ENCODE measurements around the gene MYO10.

MYO10 gene

DNA sequence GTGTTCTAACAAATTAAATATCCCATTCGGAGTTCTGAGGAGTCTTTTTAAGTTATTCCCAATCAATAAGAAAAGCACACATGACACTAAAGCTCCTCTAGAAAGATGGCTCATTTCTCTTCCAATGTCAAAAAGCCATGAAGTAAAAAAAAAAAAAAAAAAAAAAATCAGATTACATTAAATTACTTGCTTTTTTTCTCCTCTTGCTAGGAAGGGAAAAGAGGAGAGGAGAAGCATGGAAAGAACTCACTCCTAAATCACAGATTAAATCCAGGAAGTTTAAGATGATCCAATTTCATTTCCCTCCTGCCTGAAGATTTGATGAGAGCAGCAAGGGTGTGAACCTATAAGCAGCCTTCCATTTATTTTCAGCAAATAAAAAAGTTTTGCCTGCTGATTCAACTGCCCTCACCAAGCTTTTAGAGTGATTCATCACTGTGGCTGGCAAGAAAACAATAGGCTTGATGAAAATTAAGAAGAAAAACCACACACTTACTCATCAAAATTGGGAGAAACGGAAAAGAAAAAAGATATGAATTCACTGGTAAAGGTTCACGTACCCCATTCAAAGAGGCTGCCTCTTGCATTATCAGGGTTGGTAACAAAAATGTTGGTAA lies 19.7 kb downstream of the MYO10 start:
- no peak for DNase-seq

DNA sequence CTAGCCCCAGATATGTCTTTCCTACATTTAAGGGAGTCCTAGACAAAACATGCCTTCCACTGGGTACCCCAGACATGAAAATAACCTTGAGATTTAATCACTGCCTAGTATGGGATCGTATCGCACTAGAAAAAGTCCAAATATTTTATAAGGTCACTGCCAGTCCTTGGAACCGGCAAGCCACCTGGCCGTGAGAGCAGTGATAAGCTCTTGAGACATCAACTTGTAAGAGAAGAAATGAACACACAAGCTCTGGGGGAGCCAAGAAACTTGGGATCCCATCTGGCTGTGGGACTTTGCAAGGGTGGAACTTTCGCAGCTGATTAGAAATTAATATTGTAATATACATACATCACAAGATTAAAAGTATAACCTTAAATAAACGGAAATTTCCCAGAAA lies 21.5 kb downstream of the MYO10 start:
- no peak for DNase-seq

- no peak for DNase-seq
These were observed 22.0 kb downstream of the MYO10 start for GRCh38 chr5:16914108-16914435.

- no peak for DNase-seq
These were observed 22.6 kb downstream of the MYO10 start for GRCh38 chr5:16913187-16914107.

DNA sequence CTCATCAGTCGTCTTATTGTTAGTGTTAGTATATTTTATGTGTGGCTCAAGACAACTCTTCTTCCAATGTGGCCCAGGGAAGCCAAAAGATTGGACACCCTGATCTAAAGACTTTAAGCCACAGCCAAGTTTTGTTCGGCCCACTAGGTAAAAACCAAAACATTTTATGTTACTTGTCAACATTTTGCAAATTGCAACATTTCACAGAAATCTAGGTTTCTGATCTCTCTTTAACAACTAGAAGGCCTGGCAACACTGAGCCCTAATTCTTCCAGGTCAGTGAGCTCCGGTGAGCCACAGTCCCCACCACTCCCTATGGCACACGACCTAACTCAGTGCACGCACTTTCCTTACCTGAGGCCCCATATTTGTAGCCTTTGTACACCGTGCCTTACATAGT lies 24.0 kb downstream of the MYO10 start:
- no peak for DNase-seq

- no peak for DNase-seq
These were observed 26.6 kb downstream of the MYO10 start for GRCh38 chr5:16909464-16909863.

DNA sequence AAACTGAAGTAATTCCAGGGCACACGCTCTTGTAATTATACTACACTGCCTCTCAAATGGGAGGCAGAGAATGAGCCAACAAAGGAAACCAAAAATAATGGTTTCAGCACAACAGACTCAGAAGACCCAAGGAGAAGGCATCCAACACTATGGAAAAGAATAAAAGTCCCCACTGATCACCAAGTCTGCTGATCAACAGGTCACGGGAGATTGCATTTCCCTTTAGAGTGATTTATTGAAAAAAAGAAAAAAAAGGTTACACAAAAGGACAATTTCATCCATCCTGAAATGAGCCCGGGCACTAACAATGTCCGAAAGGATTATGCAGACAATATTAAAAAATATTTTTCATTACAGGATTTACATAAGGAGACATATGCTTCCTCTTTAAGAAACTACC lies 28.8 kb downstream of the MYO10 start:
- DNase-seq = no peak

GRCh38 chr5:16906255-16906654 lies 29.8 kb downstream of the MYO10 start:
- DNase-seq = no peak

GRCh38 chr5:16903480-16904300 lies 32.4 kb downstream of the MYO10 start:
- DNase-seq = no peak

- no peak for DNase-seq
These were observed 33.2 kb downstream of the MYO10 start for GRCh38 chr5:16902846-16903245.

- DNase-seq = no peak
These were observed 35.0 kb downstream of the MYO10 start for GRCh38 chr5:16901021-16901644.

- no peak for DNase-seq
These were observed 36.9 kb downstream of the MYO10 start for GRCh38 chr5:16899171-16899570.

- DNase-seq = no peak
These were observed 38.3 kb downstream of the MYO10 start for GRCh38 chr5:16897800-16898199.

- DNase-seq = no peak
These were observed 38.8 kb downstream of the MYO10 start for GRCh38 chr5:16897284-16897704.

- DNase-seq = no peak
These were observed 39.3 kb downstream of the MYO10 start for GRCh38 chr5:16896767-16897166.

GRCh38 chr5:16894236-16895057 lies 41.6 kb downstream of the MYO10 start:
- DNase-seq = no peak

DNA sequence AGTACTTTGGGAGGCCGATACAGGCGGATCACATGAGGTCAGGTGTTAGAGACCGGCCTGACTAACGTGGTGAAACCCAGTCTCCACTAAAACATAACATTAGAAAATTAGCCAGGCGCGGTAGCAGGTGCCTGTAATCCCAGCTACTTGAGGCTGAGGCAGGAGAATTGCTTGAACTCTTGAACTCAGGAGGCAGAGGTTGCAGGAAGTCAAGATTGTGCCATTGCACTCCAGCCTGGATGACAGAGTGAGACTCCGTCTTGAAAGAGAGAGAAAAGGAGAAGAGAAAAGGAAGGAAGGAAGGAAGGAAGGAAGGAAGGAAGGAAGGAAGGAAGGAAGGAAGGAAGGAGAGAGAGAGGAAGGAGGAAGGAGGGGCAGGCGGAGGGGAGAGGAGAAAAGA lies 45.1 kb downstream of the MYO10 start:
- no peak for DNase-seq

DNA sequence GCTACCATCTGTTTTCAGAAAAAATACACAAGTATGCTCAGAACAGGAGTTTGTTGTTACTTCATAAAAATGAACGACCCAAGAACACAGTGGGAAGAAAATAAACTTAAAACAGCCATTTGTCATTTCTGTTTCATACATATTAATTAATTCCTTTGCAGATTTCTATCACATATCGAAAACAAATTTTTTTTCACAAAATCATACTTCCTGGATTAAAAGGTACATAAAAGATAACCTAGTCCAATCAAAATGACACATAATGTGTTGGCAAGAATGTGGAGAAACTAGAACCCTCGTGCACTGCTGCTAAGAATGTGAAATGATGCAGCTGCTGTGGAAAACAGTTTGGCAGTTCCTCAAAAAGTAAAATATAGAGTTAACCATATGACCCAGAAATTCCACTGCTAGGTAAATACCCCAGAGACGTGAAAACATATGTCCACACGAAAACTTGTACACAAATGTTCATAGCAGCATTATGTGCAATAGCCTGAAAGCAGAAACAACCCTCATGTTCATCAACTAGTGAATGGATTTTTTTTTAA lies 46.0 kb downstream of the MYO10 start:
- no peak for DNase-seq

- DNase-seq = no peak
These were observed 46.7 kb downstream of the MYO10 start for GRCh38 chr5:16889203-16889971.

GRCh38 chr5:16888694-16889124 lies 47.4 kb downstream of the MYO10 start:
- DNase-seq = no peak

GRCh38 chr5:16886793-16887345 lies 49.2 kb downstream of the MYO10 start:
- DNase-seq = no peak

All from Kasumi-1 (cell line).